ENCODE results near the gene RNF121. TPM values are rescaled to one million over a fixed set of nuclear protein-coding genes. Genes with fewer than 3 reads are reported as not detected.

RNF121 gene
- total and polyA plus RNA-seq, 2 of the 4 experiments (the other 2 are of a cell fraction), result 43.4 to 88.7 TPM

DNA sequence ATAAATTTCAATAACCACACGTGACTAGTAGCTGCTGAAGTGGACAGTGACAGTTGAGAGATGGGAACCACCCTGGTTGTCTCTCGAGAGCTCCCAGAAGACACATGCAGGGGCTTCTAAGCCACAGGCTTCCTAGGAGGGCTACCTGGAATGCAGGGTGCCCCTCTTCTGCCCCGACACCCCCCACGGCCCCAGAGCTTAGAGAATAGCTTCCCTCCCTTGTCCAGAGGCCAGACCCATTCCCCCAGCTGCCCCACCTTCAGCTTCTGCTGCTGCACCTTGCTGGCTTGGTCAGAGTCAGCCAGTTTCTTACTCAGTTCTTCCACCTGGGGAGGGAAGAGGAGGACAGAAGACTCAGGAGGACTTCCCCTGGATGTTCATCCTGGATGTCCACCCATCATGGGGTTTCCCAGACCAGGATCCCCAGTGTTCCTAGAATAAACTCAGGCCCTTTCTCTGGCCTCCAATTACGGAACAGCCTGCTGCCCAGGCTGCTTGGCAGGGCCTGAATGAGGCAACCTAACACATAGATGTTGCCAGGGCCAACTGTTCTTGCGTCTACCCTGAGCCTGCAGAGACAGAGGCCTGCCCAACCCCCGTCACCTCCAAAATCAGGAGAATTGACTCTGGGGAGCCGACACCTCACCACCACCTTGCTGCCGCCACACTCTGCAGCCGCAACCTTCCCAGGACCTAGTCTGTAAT, 81.8 kb downstream of the RNF121 start:
- no peak for TF ChIP-seq MAFK (IDR thresholded peaks at IDR 0.05; ENCODE audit: low read depth, low read length)
- Histone ChIP-seq H2BK15ac (ENCODE audit: low read depth, low read length) (no peak overlapping the region), H3K4me1 (ENCODE audit: control insufficient read depth, insufficient read depth, low read length) (no peaks in the 10 kb centered on the region), H3K27ac (ENCODE audit: insufficient read depth, low read length) (no peak overlapping the region), H3K4me3 (ENCODE audit: insufficient read depth, low read depth, low read length) (no peak overlapping the region), H3K14ac (replicated peaks; ENCODE audit: low read depth, low read length) (no peak overlapping the region), H3K4me2 (ENCODE audit: low read depth, low read length) (no peak overlapping the region), H4K8ac (ENCODE audit: low read depth in 2 of 2, low read length in 2 of 2) (no peak overlapping the region), H3K79me1 (ENCODE audit: low read depth in 1 of 2, low read length in 2 of 2) (peaks cover 24 to 55% of the 10 kb centered on the region in 2 experiments), H3K9me1 (ENCODE audit: insufficient read depth, low read length) (0 out of 2 replicates have a peak, but pooled peaks cover 5% of the 10 kb centered on the region), H3K4ac (ENCODE audit: low read depth, low read length) (no peak overlapping the region), H2BK20ac (ENCODE audit: low read depth, low read length) (no peak overlapping the region), H4K20me1 (ENCODE audit: insufficient read depth, low read length) (peaks cover 36% of the 10 kb centered on the region), H2AFZ (replicated peaks; ENCODE audit: low read length, poor library complexity) (no peak overlapping the region), H3K36me3 (ENCODE audit: control insufficient read depth, insufficient read depth, low read length) (peaks cover 96% of the 10 kb centered on the region), H2AK9ac (replicated peaks; ENCODE audit: low read depth, low read length, poor library complexity) (peak overlapping the region; percentile 25), H2BK120ac (ENCODE audit: low read depth, low read length) (no peak overlapping the region), H3K27me3 (ENCODE audit: control insufficient read depth, insufficient read depth, low read length) (no peaks in the 10 kb centered on the region), H2BK5ac (ENCODE audit: low read depth, low read length, poor library complexity, severe bottlenecking) (no peak overlapping the region), H3K23ac (ENCODE audit: low read depth, low read length) (no peak overlapping the region), H3K56ac (ENCODE audit: extremely low read depth, insufficient read depth, low read length) (no peak overlapping the region), H3K9ac (ENCODE audit: low read depth, low read length) (no peak overlapping the region), H4K91ac (ENCODE audit: insufficient read depth, low read depth, low read length) (no peak overlapping the region), H3K18ac (ENCODE audit: low read depth, low read length) (no peak overlapping the region), H3K9me3 (ENCODE audit: control insufficient read depth, insufficient read depth, low read length) (no peaks in the 10 kb centered on the region), H4K5ac (ENCODE audit: low read depth, low read length) (no peak overlapping the region), H2AK5ac (ENCODE audit: low read depth, low read length) (no peak overlapping the region)
- ATAC-seq (ENCODE audit: low read depth) (no peak), DNase-seq (no peak)
- intact Hi-C loops (cut with micrococcal nuclease), result no loop called here
- ChIA-PET CTCF (no interaction called here), POLR2A (ENCODE audit: unreplicated experiment) (no interaction called here)
- 93% methylated on average over 5 of the region's 10 CpGs; no CpG with 5 or more reads in 1 of the 2 experiments for WGBS, 2 experiments (ENCODE audit: extremely low coverage in 2 of 2, insufficient read length in 1 of 2)
- no TSS peak for BruUV-seq (replicated peaks)
- in situ Hi-C loops (cut with MboI; ENCODE audit: low sequenced_read_pairs), result no loop called here
- dilution Hi-C loops (cut with HindIII; ENCODE audit: low sequenced_read_pairs, unreplicated experiment), result no loop called here
